ENCODE data around the gene ZNF844.

The ZNF844 gene

DNA sequence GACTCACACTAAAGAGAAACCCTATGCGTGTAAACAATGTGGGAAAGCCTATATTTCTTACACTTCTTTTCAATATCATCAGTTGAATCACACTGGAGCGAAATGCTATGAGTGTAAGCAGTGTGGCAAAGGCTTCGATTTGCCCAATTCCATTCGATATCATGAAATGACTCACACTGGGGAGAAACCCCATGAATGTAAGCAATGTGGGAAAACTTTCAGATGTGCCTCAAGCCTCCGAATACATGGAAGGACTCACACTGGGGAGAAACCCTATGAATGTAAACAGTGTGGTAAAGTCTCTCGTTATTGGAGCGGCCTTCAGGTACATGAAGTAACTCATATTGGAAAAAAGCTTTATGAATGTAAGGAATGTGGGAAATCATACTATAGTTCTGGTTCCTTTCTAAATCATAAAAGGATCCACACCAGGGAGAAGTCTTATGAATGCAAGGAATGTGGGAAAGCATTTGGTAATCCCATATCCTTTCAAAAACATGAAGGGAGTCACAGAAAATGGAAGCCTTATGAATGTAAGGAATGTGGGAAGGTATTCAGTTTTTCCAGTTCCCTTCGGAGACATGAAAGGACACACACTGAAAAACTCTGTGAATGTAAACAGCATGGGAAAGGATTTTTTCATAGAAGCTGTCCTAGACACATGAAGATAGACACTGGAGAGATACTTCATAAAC, 47.6 kb downstream of the ZNF844 start:
- Mint-ChIP-seq H3K27me3 (no peaks in the 10 kb centered on the region), H3K27ac (no peak overlapping the region), H3K9me3 (peaks cover 0 to 2% of the 10 kb centered on the region in 2 donors), H3K4me3 (no peak overlapping the region), H3K4me1 (no peaks in the 10 kb centered on the region), H3K36me3 (peaks cover 12 to 42% of the 10 kb centered on the region in 2 donors)
- ATAC-seq (replicated peaks) (no peak), DNase-seq (no peak)

DNA sequence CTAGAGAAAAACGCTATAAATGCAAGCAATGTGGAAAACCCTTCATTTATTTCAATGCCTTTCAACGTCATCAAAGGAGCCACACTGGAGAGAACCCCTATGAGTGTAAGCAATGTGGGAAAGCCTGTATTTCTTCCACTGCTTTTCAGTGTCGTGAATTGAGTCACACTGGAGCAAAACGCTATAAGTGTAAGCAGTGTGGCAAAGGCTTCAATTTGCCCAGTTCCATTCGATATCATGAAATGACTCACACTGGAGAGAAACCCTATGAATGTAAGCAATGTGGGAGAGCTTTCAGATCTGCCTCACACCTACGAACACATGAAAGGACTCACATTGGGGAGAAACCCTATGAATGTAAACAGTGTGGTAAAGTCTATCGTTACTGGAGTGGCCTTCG, 48.2 kb downstream of the ZNF844 start:
- peak in 1 of 2 donors; percentile 64 for ATAC-seq (replicated peaks)
- no peaks in the 10 kb centered on the region for H3K4me1 Mint-ChIP-seq

DNA sequence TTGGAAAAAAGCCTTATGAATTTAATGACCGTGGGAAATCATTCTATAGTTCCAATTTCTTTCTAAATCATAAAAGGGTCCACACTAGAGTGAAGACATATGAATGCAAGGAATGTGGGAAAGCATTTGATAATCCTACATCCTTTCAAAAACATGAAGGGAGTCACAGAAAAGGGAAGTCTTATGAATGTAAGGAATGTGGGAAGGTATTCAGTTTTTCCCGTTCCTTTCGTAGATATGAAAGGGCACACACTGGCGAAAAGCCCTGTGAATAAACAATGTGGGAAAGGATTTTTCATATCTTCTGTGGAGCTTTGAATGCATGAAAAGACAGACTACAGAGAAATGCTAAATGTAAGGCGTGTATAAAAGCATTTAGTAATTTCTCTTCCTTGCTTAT, 48.6 kb downstream of the ZNF844 start:
- Mint-ChIP-seq H3K4me3 (no peak overlapping the region), H3K9me3 (peaks cover 0 to 2% of the 10 kb centered on the region in 2 donors), H3K27me3 (no peaks in the 10 kb centered on the region), H3K36me3 (peaks cover 12 to 42% of the 10 kb centered on the region in 2 donors), H3K27ac (no peak overlapping the region), H3K4me1 (no peaks in the 10 kb centered on the region)
- ATAC-seq (replicated peaks) (no peak), DNase-seq (no peak)

More for the DNA sequence above, 48.2 kb downstream of the ZNF844 start:
- H3K27ac Mint-ChIP-seq: no peak overlapping the region
- no peaks in the 10 kb centered on the region for H3K27me3 Mint-ChIP-seq
- peaks cover 0 to 2% of the 10 kb centered on the region in 2 donors for H3K9me3 Mint-ChIP-seq
- H3K4me3 Mint-ChIP-seq: no peak overlapping the region
- DNase-seq: no peak
- H3K36me3 Mint-ChIP-seq: peaks cover 12 to 42% of the 10 kb centered on the region in 2 donors

DNA sequence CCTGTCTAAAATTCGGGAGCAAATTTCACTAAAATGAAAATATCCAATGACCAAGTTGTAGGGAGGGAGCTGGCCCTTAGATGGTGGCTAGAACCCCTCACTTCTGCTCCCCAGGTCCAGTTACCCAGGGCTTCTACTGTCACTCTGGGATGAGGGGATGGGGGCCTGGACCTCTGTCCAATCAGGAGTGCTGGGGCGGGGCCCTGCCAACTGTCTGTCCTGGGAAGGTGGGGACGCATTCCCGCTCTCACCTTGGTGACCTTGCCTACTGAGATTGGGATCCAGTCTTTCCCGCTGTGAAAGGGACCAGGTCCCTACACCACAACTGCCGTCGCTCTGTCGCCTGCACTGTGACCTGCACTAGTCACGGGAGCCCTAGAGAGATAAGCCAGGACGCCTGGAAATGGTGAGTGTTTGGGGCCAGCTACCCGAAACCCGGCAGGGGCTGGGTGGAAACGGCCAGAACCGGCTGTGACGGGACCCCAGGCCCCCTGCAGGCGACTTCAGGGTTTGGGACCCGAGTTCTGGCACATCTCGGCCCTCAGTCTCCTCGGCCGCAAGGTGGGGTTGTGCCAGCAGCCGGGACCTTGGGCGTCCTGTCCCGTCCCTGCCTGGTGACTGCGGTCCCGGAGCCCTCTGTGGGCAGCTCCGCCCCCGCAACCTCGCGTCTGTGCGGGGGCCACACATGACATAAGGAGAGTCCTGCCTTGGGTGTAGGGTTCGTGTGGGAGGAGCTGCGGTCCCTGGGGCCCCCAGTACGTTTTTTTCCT, 52.9 kb downstream of the ZNF844 start:
- peaks cover 5 to 14% of the 10 kb centered on the region in 2 donors for H3K36me3 Mint-ChIP-seq
- H3K4me1 Mint-ChIP-seq: no peaks in the 10 kb centered on the region
- no peak overlapping the region for H3K4me3 Mint-ChIP-seq
- DNase-seq: no peak
- no peak overlapping the region for H3K27ac Mint-ChIP-seq
- no peaks in the 10 kb centered on the region for H3K27me3 Mint-ChIP-seq
- peaks cover 0 to 2% of the 10 kb centered on the region in 2 donors for H3K9me3 Mint-ChIP-seq
- no peak for ATAC-seq (replicated peaks)

DNA sequence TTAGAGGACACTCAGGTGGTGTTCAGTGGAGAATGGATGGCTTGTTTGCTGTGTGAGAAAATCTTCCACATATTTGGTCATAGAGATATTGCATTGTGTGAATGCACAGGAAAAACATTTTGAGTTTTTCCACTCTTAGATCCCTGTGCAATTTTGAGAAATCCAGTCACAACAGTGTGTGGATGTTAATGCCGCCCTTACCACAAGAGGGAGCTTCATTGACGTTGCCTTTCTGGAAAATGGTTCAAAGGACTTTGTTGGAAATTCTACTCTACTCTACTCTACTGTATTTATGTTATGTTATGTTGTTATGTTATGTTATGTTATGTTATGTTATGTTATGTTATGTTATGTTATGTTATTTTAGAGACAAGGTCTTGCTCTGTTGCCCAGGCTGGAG, 62.2 kb downstream of the ZNF844 start:
- ATAC-seq (replicated peaks) (peak; percentile 27 to 34), DNase-seq (no peak)
- H3K27me3 Mint-ChIP-seq: no peaks in the 10 kb centered on the region

More for the DNA sequence above, 62.2 kb downstream of the ZNF844 start:
- peaks cover 6 to 13% of the 10 kb centered on the region in 2 donors for H3K36me3 Mint-ChIP-seq
- no peak overlapping the region for H3K4me3 Mint-ChIP-seq
- H3K4me1 Mint-ChIP-seq: no peaks in the 10 kb centered on the region
- H3K9me3 Mint-ChIP-seq: peaks cover 3% of the 10 kb centered on the region in 2 donors
- no peak overlapping the region for H3K27ac Mint-ChIP-seq
